ENCODE data around the gene BACH1. TPM values are rescaled to one million over a fixed set of nuclear protein-coding genes. Genes with fewer than 3 reads are reported as not detected.
A peak's percentile ranks its signal among the peaks of the same experiment; 100 is the strongest.
"Not testable (repeated sequence)": the region's sequence is repeated elsewhere in the genome, so short reads cannot be mapped to it uniquely, and the experiment has no call there.

The BACH1 gene
- polyA plus RNA-seq, 2 donors, result 6.2 to 9.6 TPM

DNA sequence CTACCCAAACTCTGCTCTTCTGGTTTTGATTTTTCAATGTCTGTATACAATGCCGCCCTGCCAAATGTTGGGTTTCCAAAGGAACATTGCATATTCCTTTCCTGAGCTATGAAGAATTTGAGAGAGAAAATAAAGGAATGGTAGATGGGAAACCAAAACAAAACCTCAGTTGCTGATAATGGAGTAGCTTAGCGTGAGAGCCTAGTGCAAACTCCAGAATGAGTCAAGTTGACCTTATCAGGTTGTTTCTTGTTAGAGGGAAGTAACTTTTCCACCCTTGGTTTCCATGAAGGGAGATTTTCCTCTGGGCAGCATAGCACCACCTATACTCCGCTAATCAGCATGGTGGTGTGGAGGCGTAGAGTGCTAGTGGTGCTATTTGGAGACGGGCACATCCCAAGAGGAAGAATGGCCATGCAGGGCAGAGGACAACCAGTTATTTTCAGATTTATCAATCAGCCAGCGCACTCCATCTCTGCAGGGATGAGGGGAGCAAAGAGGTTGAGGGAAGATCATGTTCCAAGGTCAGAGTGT is 51.6 kb downstream of the BACH1 start:
- Histone ChIP-seq H3K27me3 (ENCODE audit: control insufficient read depth in 1 of 2, insufficient read depth in 2 of 2, low read length in 2 of 2) (no peaks in the 10 kb centered on the region), H3K9me3 (ENCODE audit: control insufficient read depth in 2 of 2, insufficient read depth in 1 of 2, low read depth in 1 of 2, low read length in 1 of 2) (no peaks in the 10 kb centered on the region), H3K4me3 (ENCODE audit: low read depth in 1 of 2, low read length in 2 of 2) (no peak overlapping the region), H3K4me1 (ENCODE audit: control insufficient read depth in 2 of 2, insufficient read depth in 2 of 2, low read length in 1 of 2) (no peaks in the 10 kb centered on the region), H3K27ac (ENCODE audit: low read depth in 2 of 2, low read length in 1 of 2) (no peak overlapping the region), H3K36me3 (ENCODE audit: control insufficient read depth in 2 of 2, insufficient read depth in 2 of 2, low read length in 1 of 2) (no peaks in the 10 kb centered on the region)
- 92 to 97% methylated on average over 6 of the region's 6 CpGs for WGBS, 2 donors

DNA sequence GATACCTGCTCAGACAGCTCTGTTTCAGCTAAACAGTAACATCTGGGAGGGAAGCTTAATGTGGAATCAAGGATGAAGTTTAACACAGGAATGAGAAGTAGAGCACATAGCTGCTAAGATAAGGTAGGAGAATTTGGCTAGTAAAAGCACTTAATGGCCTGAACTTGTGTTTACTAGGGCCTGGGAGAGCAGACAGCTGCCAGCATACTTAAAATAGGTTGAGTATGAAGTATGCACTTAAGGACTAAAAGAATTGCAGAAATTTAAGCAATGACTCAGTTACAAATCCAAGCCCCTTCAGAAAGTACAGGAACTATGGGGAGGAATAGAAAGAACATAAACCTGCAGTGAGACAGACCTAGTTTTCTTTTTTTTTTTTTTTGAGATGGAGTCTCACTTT is 53.0 kb downstream of the BACH1 start:
- no peaks in the 10 kb centered on the region for H3K9me3 ChIP-seq (ENCODE audit: control insufficient read depth in 2 of 2, insufficient read depth in 1 of 2, low read depth in 1 of 2, low read length in 1 of 2)
- H3K4me1 ChIP-seq (ENCODE audit: control insufficient read depth in 2 of 2, insufficient read depth in 2 of 2, low read length in 1 of 2), result no peaks in the 10 kb centered on the region
- no peak overlapping the region for H3K4me3 ChIP-seq (ENCODE audit: low read depth in 1 of 2, low read length in 2 of 2)
- no peaks in the 10 kb centered on the region for H3K27me3 ChIP-seq (ENCODE audit: control insufficient read depth in 1 of 2, insufficient read depth in 2 of 2, low read length in 2 of 2)
- no peak overlapping the region for H3K27ac ChIP-seq (ENCODE audit: low read depth in 2 of 2, low read length in 1 of 2)
- no peaks in the 10 kb centered on the region for H3K36me3 ChIP-seq (ENCODE audit: control insufficient read depth in 2 of 2, insufficient read depth in 2 of 2, low read length in 1 of 2)

DNA sequence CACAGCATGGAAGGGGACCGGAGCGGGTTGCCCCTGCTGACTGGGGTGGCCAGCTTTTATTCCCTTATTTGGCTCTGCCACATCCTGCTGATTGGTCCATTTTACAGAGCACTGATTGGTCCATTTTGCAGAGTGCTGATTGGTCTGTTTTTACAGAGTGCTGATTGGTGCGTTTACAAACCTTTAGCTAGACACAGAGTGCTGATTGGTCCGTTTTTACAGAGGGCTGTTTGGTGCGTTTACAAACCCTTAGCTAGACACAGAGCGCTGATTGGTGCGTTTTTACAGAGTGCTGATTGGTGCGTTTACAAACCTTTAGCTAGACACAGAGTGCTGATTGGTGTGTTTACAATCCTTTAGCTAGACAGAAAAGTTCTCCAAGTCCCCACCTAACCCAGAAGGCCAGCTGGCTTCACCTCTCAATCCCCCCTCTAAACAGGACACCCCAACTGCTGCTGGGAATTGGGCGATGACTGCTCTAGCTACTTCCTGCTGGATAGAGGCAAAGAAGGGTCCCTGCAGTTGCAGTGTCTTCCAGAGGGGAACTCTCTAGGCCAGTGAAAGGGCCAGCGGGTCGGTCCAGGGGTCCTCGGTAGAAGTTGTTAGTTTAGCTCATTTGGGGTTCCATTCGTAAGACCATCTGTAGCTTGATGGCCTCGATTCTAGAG is 56.5 kb downstream of the BACH1 start:
- H3K36me3 ChIP-seq (ENCODE audit: control insufficient read depth in 2 of 2, insufficient read depth in 2 of 2, low read length in 1 of 2); H3K4me1 ChIP-seq (ENCODE audit: control insufficient read depth in 2 of 2, insufficient read depth in 2 of 2, low read length in 1 of 2); H3K9me3 ChIP-seq (ENCODE audit: control insufficient read depth in 2 of 2, insufficient read depth in 1 of 2, low read depth in 1 of 2, low read length in 1 of 2); H3K27me3 ChIP-seq (ENCODE audit: control insufficient read depth in 1 of 2, insufficient read depth in 2 of 2, low read length in 2 of 2); H3K4me3 ChIP-seq (ENCODE audit: low read depth in 1 of 2, low read length in 2 of 2): not testable (repeated sequence)
- 98% methylated on average over 14 of the region's 14 CpGs for WGBS, 2 donors
- H3K27ac ChIP-seq (ENCODE audit: low read depth in 2 of 2, low read length in 1 of 2), result peak overlapping the region; percentile 31 to 65

DNA sequence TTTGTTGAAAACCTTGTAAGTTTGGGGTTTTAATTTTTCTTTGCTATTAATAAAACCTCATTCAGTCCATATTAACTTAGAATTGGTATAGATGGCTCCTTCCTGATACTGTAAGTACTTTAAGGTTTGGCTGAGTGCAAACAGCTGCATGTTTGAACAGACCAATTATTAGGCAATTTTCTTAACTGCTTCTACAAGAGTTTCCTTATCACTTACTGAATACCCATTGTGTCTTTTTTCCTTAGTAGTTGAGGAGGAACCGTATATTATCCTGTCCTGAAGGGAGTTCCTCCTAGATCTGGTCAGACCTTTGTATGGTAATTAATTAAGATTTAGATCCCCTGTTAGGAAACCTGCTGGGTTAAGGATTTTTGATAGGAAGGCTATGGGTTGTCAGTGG is 57.6 kb downstream of the BACH1 start:
- H3K4me1 ChIP-seq (ENCODE audit: control insufficient read depth in 2 of 2, insufficient read depth in 2 of 2, low read length in 1 of 2); H3K9me3 ChIP-seq (ENCODE audit: control insufficient read depth in 2 of 2, insufficient read depth in 1 of 2, low read depth in 1 of 2, low read length in 1 of 2); H3K27me3 ChIP-seq (ENCODE audit: control insufficient read depth in 1 of 2, insufficient read depth in 2 of 2, low read length in 2 of 2); H3K27ac ChIP-seq (ENCODE audit: low read depth in 2 of 2, low read length in 1 of 2); H3K4me3 ChIP-seq (ENCODE audit: low read depth in 1 of 2, low read length in 2 of 2); H3K36me3 ChIP-seq (ENCODE audit: control insufficient read depth in 2 of 2, insufficient read depth in 2 of 2, low read length in 1 of 2): not testable (repeated sequence)
- 37 to 45% methylated on average over 1 of the region's 1 CpG for WGBS, 2 donors

DNA sequence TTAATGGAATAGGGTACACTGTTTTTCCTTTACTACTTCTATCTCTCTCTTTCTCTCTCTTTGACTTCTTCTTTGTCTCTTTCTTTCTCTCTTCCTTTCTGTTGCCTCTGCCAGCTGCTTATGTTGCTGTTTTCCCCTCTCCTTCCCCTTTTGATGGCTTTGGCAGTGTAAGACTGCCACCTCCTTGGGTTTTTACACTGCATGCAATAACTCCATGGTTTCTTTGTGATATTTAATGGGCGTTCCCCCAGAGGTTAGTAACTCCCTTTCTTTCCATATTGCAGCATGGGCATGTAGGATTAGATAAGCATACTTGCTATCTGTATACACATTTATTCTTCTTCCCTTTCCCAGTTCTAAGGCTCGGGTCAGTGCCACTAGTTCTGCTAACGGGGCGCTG is 58.1 kb downstream of the BACH1 start:
- H3K9me3 ChIP-seq (ENCODE audit: control insufficient read depth in 2 of 2, insufficient read depth in 1 of 2, low read depth in 1 of 2, low read length in 1 of 2); H3K27ac ChIP-seq (ENCODE audit: low read depth in 2 of 2, low read length in 1 of 2); H3K27me3 ChIP-seq (ENCODE audit: control insufficient read depth in 1 of 2, insufficient read depth in 2 of 2, low read length in 2 of 2); H3K36me3 ChIP-seq (ENCODE audit: control insufficient read depth in 2 of 2, insufficient read depth in 2 of 2, low read length in 1 of 2); H3K4me3 ChIP-seq (ENCODE audit: low read depth in 1 of 2, low read length in 2 of 2); H3K4me1 ChIP-seq (ENCODE audit: control insufficient read depth in 2 of 2, insufficient read depth in 2 of 2, low read length in 1 of 2): not testable (repeated sequence)
- WGBS, 2 donors, result 88 to 95% methylated on average over 4 of the region's 4 CpGs

DNA sequence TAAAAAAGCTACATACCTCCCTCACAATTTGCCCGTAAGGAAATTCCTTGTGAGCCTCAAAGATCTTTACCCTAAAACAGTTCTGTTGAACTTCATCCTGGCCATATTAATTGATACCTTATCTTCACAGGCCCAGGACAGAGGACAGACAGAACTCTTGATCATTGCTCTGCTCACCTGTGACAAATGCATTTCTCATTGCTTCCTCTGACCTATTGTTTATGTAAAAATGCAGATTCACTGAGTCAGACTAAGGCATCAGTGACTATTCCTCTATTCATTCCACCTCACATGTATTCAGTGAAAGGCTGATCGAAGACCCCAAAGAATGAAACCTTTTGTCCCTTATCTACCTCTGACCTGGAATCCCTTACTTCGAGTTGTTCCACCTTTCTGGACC is 61.0 kb downstream of the BACH1 start:
- Histone ChIP-seq H3K9me3 (ENCODE audit: control insufficient read depth in 2 of 2, insufficient read depth in 1 of 2, low read depth in 1 of 2, low read length in 1 of 2) (no peaks in the 10 kb centered on the region), H3K4me1 (ENCODE audit: control insufficient read depth in 2 of 2, insufficient read depth in 2 of 2, low read length in 1 of 2) (no peaks in the 10 kb centered on the region), H3K4me3 (ENCODE audit: low read depth in 1 of 2, low read length in 2 of 2) (no peak overlapping the region), H3K36me3 (ENCODE audit: control insufficient read depth in 2 of 2, insufficient read depth in 2 of 2, low read length in 1 of 2) (peaks cover 0 to 4% of the 10 kb centered on the region in 2 donors), H3K27me3 (ENCODE audit: control insufficient read depth in 1 of 2, insufficient read depth in 2 of 2, low read length in 2 of 2) (no peaks in the 10 kb centered on the region), H3K27ac (ENCODE audit: low read depth in 2 of 2, low read length in 1 of 2) (no peak overlapping the region)
- 89 to 92% methylated on average over 3 of the region's 3 CpGs for WGBS, 2 donors

DNA sequence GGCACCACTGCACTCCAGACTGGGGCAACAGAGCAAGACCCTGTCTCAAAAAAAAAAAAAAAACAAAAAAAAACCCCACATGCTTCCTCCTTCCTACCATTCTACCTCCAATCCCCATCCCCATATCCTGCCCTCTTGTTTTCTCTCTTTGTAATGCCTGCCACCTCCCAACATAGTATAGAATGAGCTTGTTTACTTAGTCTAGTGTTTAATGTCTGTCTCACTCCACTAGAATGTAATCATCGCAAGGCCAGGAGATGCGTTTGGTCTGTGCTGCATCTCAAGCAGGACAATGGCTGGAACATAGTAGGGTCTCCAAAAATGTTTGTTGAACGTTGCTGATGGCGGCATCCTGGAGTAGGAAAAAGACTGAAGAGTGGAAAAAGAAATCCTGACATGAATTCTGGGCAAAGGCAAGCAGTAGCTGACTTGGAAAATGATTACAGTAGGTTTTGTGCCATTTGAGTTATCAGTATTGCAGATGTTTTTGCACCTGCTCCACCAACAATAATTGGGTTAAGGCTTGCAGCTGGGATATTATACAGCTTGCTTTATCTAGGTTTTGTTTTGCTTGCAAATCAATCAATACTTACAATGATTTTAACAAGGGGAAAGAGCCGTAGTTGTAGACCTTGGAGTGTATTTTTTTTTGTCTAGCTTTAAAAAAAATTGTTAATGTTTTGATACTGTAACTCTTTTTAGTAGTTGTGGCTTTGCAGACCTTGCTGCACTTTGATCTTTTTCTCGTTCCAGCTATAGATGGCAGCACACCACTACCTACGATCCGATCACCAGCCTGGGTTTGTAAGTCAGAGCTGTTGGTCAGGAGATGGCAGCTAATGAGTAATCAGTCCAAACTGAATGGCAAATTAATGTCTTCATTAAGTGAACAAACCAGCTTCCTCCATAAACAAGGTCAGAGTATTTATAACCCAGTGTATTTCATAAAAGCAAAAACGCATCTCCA is 62.4 kb downstream of the BACH1 start:
- no peak overlapping the region for H3K27ac ChIP-seq (ENCODE audit: low read depth in 2 of 2, low read length in 1 of 2)
- no peak overlapping the region for H3K4me3 ChIP-seq (ENCODE audit: low read depth in 1 of 2, low read length in 2 of 2)
- no peaks in the 10 kb centered on the region for H3K9me3 ChIP-seq (ENCODE audit: control insufficient read depth in 2 of 2, insufficient read depth in 1 of 2, low read depth in 1 of 2, low read length in 1 of 2)
- no peaks in the 10 kb centered on the region for H3K4me1 ChIP-seq (ENCODE audit: control insufficient read depth in 2 of 2, insufficient read depth in 2 of 2, low read length in 1 of 2)
- H3K36me3 ChIP-seq (ENCODE audit: control insufficient read depth in 2 of 2, insufficient read depth in 2 of 2, low read length in 1 of 2), result peaks cover 0 to 4% of the 10 kb centered on the region in 2 donors
- WGBS, 2 donors, result 66 to 81% methylated on average over 9 of the region's 9 CpGs
- H3K27me3 ChIP-seq (ENCODE audit: control insufficient read depth in 1 of 2, insufficient read depth in 2 of 2, low read length in 2 of 2), result no peaks in the 10 kb centered on the region

DNA sequence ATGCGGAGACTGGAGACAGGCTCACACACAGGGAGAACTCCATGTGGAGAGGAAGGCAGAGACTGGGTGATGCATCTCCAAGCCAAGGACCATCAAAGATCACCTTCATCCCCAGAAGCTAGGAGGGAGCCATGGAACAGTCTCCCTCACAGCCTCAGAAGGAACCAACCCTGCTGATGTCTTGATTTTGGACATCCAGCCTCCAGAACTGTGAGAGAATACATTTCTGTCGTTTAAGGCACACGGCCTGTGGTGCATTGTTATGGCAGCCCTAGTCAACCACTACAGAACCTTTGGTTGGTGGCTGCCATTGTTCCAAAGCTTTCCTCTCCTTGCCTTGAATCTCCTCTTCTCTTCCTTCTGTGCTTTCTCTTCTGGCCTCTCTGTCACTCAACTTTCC is 64.0 kb downstream of the BACH1 start:
- no peaks in the 10 kb centered on the region for H3K4me1 ChIP-seq (ENCODE audit: control insufficient read depth in 2 of 2, insufficient read depth in 2 of 2, low read length in 1 of 2)
- no peaks in the 10 kb centered on the region for H3K27me3 ChIP-seq (ENCODE audit: control insufficient read depth in 1 of 2, insufficient read depth in 2 of 2, low read length in 2 of 2)
- H3K9me3 ChIP-seq (ENCODE audit: control insufficient read depth in 2 of 2, insufficient read depth in 1 of 2, low read depth in 1 of 2, low read length in 1 of 2), result no peaks in the 10 kb centered on the region
- H3K27ac ChIP-seq (ENCODE audit: low read depth in 2 of 2, low read length in 1 of 2), result no peak overlapping the region
- WGBS, 2 donors, result 98 to 99% methylated on average over 3 of the region's 3 CpGs
- no peak overlapping the region for H3K4me3 ChIP-seq (ENCODE audit: low read depth in 1 of 2, low read length in 2 of 2)
- H3K36me3 ChIP-seq (ENCODE audit: control insufficient read depth in 2 of 2, insufficient read depth in 2 of 2, low read length in 1 of 2), result peaks cover 0 to 4% of the 10 kb centered on the region in 2 donors

DNA sequence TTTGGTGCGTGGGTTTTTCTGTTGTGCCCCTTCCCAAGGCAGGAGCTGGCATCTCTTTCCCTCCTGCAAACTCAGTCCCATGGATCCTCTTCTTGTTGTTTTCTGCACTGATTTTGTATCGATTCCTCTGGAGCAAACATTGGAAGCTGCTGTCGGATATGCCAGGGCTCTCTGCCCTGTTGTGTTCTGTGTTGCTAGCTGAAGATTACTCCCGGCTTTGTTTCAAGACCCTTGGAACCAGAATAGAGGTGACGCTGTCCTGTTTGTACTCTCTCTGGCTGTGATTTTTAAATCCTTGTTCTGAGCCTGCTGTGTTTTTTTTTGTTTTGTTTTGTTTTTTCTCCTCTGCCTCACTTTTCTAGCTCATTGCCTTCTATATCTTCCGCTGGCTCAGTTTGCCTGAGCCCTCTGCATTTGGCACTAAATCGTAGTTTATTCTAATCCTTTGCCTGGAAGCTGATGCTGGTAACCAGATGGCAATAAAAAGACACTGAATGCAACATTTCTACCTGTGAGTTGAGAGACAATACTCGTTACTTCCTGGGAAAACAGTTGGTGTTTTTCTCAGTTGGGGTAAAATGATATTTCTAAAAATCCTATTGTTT is 67.0 kb downstream of the BACH1 start:
- no peak overlapping the region for H3K4me3 ChIP-seq (ENCODE audit: low read depth in 1 of 2, low read length in 2 of 2)
- H3K27me3 ChIP-seq (ENCODE audit: control insufficient read depth in 1 of 2, insufficient read depth in 2 of 2, low read length in 2 of 2), result no peaks in the 10 kb centered on the region
- no peaks in the 10 kb centered on the region for H3K9me3 ChIP-seq (ENCODE audit: control insufficient read depth in 2 of 2, insufficient read depth in 1 of 2, low read depth in 1 of 2, low read length in 1 of 2)
- no peaks in the 10 kb centered on the region for H3K4me1 ChIP-seq (ENCODE audit: control insufficient read depth in 2 of 2, insufficient read depth in 2 of 2, low read length in 1 of 2)
- H3K36me3 ChIP-seq (ENCODE audit: control insufficient read depth in 2 of 2, insufficient read depth in 2 of 2, low read length in 1 of 2), result peaks cover 0 to 4% of the 10 kb centered on the region in 2 donors
- H3K27ac ChIP-seq (ENCODE audit: low read depth in 2 of 2, low read length in 1 of 2), result no peak overlapping the region
- 81 to 82% methylated on average over 8 of the region's 8 CpGs for WGBS, 2 donors
